GM19351 (cell line): Measurements from ENCODE around the gene TIAM1.

ENCODE experiments used
- ATAC-seq: cut with Tn5 transposase; IDR thresholded peaks from one replicate; pipeline ENCODE4 v1.9.1; 2021; ENCODE audit warnings: mild to moderate bottlenecking, moderate library complexity; ENCODE audit not compliant: unreplicated experiment

Gene TIAM1

DNA sequence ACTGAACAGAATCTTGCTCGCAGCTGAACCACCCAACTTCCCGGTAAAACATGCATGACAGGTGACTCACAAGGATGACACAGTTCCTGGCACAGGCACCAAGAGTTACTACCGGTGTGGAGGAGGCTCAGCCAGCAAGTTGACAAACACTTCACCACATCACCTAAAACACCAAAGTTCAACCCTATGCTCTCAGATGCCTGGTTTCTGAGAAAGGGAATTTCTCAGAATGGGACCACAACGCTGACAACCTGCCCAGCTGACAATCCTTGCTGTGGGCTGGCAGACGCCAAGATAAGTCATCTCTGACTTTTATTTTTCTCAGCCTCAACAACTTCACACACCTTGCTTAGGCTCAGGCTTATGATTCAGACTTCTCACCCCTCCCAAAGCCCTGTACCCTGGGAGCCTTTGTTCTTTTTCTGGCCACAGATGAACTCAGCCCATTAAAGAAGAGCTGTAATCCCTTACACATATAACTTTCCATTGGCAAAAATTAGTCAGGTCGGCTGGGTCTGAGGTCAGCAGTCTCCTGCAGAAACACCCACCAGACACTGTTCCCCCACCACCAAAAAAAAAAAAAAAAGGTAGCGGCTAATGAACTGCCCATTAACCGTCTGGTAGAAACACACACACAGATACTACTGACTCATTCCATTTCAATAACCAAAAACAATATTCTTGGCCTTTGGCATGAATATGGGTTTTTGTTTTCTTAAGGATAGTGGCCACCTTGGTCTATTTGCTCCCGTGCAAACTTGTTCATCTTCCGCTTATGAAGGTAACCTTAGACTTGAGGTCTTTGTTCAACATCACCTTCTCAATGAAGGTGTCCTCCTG lies 10.8 kb upstream of the TIAM1 start:
- ATAC-seq, result no peak

GRCh38 chr21:31354122-31354521 lies 10.1 kb upstream of the TIAM1 start:
- ATAC-seq, result no peak

- ATAC-seq, result no peak
Observed at GRCh38 chr21:31352836-31353235, 8.8 kb upstream of the TIAM1 start.

DNA sequence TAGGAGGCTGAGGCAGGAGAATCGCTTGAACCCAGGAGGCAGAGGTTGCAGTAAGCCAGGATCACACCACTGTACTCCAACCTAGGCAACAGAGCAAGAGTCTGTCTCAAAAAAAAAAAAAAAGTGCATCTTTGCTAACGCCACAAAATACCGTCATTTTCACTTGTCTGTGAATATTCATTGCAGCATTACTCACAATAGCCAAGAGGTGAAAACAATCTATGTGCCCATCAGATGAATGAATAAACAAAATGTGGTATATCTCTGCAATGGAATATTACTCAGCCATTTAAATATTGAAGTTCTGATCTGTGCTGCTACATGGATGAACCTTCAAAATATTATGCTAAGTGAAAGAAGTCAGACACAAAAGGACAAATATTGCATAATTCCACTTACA lies 7.9 kb upstream of the TIAM1 start:
- ATAC-seq, result no peak

- no peak for ATAC-seq
Observed at GRCh38 chr21:31351438-31351837, 7.4 kb upstream of the TIAM1 start.

DNA sequence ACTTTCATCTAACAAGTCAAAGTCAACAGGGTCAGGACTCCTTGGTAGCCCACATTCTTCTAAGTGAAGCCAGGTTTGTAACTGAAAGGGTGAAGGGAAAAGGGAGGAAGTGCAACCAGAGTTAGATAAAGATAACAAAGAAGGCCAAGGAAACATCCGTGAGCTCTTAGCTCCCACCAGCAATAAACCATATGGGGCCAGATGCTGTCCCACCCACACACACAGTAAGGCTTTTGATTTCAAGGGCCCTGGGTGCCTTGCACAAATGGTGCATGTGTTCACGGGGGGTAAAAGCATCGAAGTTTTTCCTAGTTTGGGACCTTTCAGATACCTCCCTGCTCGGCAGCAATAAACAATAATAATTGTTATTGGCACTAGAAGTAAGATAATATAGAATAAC lies 5.1 kb upstream of the TIAM1 start:
- no peak for ATAC-seq

DNA sequence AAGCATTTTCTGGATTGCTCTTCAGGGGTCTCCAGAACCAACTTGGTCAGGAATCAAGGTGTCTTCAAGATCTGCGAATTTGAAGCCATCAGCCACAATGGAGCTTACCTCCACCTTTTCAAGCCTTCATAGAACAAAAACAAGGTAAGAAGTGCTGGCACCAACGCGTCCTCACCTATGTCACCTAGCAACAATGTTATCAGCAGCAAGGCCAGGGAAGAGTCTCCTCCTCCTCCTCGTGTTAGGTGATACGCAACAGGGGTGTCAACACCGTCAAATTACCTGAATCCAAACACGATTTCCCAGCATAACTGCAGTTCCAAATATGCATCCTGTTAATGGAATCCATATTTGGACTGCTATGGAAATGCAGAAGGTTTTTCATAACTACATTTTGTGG lies 4.1 kb upstream of the TIAM1 start:
- ATAC-seq, result no peak

GRCh38 chr21:31347435-31348032 lies 3.5 kb upstream of the TIAM1 start:
- ATAC-seq, result no peak

- ATAC-seq, result no peak
Observed at GRCh38 chr21:31346256-31346821, 2.3 kb upstream of the TIAM1 start.

DNA sequence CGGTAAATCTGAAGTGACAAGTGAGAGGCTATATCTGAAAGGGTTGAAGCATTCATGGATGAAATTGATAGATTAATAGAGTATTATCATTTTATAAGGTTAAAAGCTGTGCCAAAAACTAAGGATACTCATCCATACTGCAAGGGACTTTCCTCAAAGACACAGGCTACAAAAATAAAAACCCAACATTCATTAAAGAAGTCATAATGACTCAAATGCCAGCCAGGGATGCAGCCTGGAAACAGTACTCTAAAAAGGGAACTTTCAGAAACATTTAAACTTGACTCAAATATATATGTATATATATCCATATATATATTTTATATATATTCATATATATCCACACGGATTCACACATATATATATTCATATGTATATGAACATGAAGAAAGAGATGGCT lies 1.1 kb upstream of the TIAM1 start:
- ATAC-seq, result no peak

- ATAC-seq, result no peak
Observed at GRCh38 chr21:31343030-31343510, 991 bp downstream of the TIAM1 start.

DNA sequence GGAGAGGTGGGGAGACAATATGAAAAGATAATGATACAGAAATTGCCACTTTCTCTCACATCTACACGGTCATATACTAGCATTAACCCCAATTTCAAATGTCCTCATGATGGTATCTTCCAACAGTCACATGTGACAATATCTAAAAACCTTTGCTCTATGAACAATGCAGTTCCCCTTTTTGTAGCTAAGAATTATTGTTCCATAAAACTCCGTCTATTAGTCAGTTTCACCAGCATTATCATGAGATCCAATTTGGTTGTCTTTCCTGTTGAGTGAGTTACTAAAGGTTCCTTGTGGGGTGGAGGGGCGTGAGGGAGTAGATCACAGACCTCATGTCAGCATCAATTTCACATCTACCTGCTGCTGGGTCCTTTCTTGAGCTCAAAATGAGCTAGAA lies 1.7 kb downstream of the TIAM1 start:
- ATAC-seq, result no peak

- no peak for ATAC-seq
Observed at GRCh38 chr21:31340942-31341487, 3.0 kb downstream of the TIAM1 start.

- no peak for ATAC-seq
Observed at GRCh38 chr21:31340514-31340913, 3.5 kb downstream of the TIAM1 start.

- no peak for ATAC-seq
Observed at GRCh38 chr21:31339721-31340120, 4.3 kb downstream of the TIAM1 start.

GRCh38 chr21:31338908-31339368 lies 5.1 kb downstream of the TIAM1 start:
- ATAC-seq, result no peak

DNA sequence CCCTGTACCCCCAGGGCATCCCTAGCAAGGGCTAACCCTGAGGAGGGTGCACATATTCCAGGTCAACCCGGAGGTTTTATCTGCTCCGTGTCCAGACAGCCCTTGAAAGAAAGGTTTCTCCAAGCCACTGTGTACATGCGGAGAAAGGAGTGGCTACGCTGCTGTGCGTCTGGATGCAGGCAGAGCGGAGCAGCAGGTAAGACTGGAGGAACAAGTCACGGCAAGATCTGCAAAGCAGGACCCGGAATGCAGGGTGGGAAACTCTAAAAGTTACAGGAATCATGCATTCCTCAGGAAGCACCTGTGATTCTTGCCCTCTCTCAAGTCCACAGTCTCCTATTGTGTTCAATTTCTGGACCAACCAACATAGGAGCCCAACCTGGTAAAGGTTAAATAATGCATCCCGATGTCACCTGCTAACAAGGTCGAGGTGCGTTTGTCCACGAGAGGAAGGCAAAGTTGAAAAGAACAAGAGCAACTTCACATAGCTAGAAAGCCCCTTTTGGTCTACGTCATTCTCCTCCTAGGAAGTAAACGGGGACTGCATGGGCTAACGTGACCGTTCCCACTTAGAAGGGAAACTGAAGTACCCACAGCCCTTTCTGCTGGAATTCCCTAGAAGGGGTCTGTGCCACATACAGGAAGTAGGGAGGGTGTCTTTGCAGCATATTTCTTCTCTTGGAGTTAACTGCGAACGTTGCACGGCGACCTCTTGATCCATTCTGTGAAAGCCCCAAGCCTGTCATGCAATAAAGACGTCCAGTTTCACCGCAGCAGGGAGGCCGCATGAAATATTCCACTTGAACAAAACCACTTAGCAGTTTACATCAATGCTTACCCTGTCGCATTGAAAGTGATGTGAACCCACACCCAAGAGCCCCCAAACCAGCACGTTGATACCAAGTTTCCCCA lies 5.8 kb downstream of the TIAM1 start:
- ATAC-seq, result no peak

DNA sequence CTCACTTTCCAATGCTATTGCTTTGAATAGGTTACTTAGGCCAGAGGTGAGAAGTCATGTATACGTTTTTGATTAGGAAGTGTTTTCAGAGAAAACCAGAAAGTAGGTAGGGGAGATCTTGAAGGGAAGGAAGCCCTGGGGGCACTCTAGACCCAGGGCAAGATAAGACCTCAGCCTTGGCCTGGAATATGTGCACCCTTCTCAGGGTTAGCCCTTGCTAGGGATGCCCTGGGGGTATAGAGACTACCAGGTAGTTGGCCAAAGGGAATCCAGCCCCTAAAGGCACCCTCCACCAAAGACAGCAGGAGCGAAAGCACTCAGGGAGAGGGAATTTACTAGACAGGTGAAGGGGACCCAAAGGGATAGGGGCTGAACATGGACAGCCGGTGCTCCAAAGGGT lies 7.0 kb downstream of the TIAM1 start:
- ATAC-seq, result no peak

DNA sequence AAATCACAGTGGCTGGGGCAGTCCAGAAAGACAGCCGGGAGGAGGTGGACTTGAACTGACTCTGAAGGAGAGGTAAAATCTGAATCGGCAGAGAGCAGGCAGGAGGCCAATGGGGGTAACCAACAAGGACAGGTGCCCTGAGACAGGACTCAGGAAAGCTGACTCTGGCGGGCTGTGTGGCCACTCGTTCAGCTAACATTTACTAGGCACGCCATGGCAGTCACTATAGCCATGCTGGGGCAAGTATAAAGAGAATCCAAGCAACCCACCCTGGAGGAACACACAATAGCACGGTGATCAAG lies 7.4 kb downstream of the TIAM1 start:
- no peak for ATAC-seq

- no peak for ATAC-seq
Observed at GRCh38 chr21:31335957-31336738, 7.9 kb downstream of the TIAM1 start.
